Measurements from ENCODE around the gene BGN. TPM values are rescaled to one million over a fixed set of nuclear protein-coding genes. Genes with fewer than 3 reads are reported as not detected.

Gene BGN
- total RNA-seq, 1 donor from 2014 or later: 6.0 TPM

DNA sequence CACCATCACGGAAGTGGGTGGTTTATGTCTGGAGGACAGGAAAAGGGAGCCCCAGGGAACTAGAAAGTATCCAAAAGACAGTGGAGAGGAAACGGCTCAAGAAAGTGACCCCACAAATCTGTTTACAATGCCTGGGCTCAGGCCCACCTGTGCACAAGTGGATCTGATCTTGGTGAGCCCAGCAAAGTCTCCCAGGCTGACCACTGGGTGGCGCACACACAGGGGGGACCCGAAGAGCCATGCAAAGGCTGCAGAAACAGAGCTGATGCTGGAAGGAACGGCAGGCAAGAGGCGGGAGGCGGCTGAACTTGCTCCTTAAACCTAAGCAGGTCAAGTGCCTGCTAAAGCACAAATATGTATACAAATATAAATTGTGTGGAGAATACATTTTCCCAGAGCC lies 34.0 kb upstream of the BGN start:
- DNase-seq (ENCODE audit: low read depth): no peak

DNA sequence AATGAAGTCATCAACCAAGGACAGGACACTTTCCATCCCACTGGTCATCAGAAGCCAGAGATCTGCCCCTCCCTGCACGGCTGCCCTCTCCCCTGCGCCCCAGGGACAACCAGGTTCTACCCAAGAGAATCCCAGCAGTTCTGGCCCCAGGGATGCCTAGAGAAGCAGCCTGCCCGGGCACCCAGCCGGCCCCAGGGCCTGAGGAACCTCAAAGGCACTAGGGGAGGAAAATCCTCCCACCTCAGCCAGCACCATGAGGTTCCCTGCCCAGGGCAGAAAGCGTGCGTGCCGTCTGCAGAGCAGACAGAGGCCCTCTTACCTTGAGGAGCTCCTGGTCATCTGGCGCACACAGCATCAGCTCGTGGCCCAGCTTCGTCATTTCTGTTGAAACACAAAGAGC lies 32.5 kb upstream of the BGN start:
- no peak for DNase-seq (ENCODE audit: low read depth)

DNA sequence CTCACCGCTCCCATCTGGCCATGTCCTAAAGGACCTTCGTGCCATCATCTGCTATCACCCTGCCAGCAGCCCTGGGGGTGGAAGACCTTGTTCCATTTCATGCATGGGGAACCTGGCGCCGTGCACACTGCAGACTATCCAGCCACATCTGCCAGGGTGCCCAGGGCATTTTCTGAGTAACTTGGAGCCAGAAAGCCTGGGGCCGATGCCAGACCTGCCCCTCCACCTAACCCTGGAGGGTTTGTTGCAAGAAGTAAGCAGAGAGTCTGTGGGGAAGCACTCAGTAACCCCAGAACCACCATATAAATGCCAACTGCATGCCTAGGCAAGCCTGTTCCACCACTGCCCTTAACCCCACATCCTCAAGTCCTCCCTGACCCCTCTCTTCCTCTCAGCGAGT lies 31.7 kb upstream of the BGN start:
- DNase-seq (ENCODE audit: low read depth): peak; percentile 11

DNA sequence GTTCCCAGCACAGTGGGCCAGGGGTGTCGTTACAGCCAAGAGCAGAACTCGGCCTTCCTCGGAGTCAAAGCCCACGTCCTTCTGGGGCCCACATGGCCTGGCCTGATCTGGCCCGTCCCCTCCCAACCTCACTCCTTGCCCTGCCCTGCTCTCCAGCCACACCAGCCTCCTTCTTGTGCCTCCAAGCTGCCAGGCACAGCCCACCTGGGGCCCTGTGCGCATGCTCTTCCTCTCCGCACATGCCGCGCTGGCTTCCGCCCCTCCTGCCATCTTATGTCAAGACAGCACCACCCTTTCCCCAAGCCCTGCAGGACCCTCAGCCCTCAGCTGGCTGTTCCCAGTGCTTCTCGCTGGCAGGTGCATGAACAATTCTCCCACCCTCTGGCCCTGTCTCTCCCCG lies 31.2 kb upstream of the BGN start:
- no peak for DNase-seq (ENCODE audit: low read depth)

DNA sequence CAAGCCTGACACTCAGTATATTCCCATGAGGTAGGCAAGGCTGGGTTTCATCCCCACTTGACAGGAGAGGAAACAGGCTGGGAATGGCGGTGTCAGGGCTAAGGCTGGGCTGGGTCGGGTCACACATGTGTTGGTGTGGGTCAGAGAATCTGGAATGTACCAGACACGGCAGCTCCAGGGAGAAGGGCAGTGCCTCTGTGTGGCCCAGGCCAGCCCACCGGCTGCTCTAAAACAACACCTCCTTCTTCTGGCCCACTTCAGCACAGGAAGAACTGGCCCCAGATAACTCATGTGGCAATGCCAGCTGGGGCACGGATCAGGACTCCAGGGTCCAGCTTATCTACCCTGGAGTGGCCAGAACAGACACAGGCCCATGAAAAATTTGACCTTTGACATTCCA lies 30.7 kb upstream of the BGN start:
- no peak for DNase-seq (ENCODE audit: low read depth)

DNA sequence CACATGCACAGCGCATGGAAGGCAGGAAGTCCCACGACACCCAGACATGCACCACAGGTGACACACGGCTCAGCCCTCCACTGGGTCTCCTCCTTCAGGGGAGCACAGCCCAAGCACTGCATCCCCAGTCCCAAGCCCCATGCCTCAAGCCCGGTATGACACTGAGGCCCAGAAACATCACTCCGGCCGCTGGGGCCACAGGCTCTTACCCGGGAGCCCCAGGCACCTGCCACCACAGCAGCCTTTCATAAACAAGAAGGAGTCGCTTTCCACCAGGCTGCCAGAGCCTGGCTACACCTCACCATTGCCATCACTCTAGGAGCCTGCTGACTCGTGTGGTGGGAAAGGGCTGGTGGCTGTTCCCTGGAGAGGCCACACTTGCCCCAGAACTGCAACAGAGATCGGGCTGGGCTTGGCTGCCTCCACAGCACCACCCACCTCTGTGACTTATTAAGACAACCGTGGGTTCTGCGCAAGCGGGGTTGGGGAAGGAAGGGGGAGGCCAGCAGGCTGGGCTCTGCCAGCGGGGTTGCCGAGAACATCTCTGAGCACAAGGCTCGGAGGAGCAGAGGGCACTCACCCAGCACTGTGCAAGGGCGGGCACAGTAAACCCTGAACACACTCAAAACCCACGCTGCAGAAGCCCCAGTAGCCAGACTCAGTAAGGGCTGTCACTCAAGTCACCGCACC lies 28.9 kb upstream of the BGN start:
- DNase-seq (ENCODE audit: low read depth): no peak

DNA sequence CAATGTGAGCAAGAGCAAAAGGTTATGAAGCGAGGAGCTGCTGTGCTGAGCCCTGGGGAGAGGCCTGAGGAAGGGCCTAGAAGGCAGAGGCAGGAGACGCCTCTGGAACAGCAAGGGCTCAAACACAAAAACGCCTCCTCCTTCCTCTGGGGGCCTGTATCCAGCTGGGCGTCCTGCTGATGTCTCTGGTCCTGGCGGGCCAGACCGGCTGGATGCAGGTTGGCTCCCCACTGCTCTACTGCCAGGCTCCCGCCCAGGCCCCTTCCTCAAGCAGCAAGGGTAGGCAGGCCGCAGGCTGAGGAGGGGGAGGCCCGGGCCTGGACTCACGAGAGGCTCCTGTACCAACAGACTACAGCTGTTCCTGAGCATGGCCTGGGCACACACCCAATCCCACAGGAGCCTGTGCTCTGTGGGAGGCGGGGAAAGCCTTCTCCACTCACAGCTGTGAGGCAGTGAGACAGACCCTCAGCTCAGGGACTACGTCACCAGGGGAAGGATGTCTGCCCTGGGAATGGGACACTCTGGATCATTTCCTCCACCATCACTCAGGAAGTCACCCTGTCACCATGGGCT lies 26.7 kb upstream of the BGN start:
- no peak for DNase-seq (ENCODE audit: low read depth)

DNA sequence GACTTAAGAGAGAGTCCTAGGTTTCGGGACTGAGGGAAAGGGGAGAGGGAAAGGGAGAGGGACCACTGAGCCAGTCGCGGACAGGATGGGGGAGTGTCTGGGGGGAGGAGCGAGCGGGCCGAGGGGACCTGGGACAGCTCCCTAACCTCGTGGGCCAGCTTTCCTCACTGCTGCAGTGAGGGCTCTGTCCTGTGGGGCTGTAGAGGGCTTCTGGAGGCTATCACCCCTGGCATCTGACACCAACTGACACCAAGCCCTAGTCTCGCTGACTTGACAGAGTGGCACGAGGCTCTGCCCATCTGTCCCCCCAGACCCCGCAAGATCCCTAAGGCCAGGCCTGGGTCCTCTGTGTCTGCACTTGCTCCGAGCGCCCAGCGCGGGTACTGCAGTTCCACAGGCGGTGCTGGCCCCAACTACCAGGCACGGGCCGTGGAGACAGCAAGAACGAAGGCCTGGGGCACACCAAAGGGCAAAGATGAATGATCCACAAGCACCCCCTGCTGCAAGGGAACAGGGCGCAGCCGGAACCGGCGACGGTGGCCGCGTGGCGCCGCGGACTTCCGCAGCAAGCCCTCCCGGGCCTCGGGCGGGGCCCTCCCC lies 24.9 kb upstream of the BGN start:
- DNase-seq (ENCODE audit: low read depth): no peak

DNA sequence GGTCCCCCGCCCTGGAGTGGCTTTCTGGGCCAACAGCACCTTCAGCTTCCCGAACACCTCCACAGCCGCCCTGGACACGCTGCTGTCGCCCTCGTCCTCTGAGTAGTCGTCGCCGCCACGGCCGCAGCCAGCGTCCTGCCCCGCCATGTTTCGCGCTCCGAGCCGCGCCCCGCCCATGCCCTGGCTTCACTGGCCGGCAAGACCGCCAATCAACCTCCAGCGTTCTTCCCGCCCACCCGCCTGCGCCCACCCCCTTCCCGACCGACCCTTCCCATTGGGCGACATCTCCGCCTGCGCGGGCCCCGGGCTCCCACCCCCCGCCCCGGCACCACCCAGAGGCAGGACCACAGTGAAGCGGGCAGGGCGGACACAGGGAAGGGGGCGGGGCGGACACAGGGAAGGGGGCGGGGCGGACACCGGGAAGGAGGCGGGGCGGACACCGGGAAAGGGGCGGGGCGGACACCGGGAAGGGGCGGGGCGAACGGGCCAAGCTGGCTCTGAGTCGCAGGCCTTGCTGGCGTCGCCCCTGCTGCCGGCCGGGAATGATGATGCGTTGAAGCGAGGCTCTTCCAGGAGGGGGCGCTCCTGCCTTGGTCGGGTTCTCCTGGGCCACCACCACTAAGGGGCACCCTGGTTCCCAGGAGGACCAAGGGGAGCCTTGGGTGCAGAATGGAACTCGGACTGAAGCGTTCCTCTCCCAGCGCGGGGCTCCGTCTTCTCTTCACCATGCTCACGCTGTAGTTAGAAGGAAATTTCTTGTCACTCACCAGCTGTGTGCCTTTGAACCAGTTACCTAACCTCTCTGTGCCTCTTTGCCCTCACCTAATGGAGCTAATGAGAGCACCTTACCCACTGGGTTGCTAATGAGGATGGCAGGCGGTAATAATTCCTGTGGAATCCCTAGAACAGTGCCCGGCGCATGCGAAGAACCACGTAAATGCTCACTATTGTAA lies 24.1 kb upstream of the BGN start, which contains the start of gene HAUS7:
Gene HAUS7 (minus strand): TSS at position 166 of the 953 bp plus-strand sequence. CDS start 19 bp downstream, at position 147.
- DNase-seq (ENCODE audit: low read depth): peak; percentile 63

DNA sequence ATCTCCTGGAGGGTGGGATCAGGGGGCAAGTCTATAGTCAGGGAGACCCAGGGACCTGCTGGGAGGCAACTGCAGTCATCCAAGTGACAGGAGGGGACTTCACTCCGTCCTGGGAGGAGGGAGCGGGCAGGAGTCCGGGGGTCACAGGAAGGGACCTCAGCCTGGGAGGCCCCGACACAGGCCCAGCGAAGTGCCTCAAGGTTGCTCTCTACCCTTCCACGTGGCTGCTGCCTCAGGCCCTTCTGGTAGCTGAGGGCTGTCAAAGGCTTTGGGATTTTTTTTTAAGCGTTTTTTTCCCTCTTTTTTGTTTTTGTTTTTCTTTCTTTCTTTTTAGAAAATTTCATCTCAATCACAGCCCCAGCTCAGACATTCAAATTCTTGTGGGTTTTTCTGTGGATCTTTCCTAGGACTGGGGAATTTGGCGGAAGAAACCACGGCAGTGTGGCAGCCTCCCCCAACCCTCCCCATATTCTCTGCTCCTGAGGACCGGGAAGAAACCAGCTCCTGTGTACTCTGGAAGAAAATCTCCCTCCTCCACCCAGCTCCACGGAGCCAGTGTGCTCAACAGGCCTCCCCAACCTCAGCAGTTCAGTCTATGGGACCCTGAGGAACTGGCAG lies 23.0 kb upstream of the BGN start:
- DNase-seq (ENCODE audit: low read depth): no peak

DNA sequence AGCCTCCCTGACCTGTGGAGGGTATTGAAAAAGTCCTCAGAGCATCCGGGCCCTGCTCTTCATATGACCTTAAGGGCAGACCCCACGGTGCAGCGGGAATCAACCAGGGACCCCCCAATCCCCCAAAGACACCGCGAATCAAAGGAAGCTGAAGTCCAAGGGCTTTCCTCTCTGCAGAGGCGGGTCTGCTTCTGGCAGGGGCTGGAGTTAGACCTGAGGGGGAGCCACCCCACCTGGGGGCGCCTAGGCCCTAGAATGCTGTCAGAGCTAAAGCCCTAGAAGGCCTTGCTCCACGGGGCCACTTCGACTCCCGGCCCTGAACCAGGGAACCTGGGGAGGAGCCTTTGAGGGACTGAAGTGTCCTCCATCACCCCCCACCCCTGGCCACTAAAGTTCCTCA lies 21.7 kb upstream of the BGN start:
- no peak for DNase-seq (ENCODE audit: low read depth)

DNA sequence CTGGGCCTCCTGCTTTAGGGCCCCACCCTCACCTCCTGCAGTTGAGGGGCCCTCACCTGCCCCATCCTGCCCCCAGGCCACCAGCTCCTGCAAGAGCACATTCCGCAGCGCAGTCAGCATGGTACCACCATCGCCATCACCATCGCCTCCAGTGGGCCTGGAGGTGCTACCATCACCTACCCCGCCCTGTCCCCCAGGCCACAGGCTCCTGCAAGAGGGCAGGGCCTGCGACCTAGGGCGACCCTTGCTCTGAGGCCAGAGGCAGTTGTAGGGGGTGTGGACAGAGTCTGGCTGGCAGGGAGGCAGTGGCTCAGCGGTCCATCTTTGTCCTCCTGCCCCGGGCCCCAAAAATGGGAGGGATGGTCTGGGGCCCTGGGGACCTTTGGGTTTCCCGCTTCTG lies 20.5 kb upstream of the BGN start:
- DNase-seq (ENCODE audit: low read depth): no peak

DNA sequence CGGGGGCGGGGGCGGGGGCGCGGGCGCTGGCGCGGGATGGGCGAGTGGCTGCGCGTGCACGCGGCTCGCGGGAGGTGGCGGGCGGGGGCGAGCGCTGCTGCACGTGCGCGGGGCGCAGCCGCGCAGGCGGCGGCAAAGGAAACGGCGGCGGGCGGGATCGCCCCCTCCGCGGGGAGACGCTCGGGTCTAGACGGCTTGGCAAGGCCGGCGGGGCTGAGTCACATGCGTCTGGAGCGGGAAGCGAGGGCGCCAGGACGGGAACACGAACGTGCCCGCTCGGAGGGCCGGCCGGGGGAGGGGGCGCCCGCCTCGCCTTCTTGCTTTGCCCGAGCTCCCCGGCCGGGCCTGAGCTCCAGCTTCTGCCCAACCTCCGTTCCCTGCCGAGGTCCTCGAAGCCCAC lies 20.1 kb upstream of the BGN start:
- no peak for DNase-seq (ENCODE audit: low read depth)

DNA sequence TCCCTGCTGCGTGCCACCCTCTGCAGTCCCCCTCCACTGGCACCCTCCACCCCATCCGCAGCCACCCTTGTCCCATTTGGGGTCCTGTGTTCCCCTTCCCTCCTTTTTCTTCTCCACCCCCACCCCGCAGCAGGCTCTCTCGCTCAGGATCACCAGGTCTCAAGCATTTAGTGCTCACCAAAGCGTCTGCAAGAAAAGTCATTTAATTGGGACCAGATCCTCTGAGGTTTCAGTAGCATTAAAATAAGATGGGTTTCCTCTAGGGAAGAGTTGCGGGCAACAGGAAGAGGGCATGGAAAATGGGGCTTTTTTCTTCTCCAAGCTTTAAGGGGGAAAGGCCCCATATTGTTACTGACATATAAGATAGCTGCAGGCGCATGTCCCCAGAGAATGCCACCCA lies 19.5 kb upstream of the BGN start:
- DNase-seq (ENCODE audit: low read depth): no peak

DNA sequence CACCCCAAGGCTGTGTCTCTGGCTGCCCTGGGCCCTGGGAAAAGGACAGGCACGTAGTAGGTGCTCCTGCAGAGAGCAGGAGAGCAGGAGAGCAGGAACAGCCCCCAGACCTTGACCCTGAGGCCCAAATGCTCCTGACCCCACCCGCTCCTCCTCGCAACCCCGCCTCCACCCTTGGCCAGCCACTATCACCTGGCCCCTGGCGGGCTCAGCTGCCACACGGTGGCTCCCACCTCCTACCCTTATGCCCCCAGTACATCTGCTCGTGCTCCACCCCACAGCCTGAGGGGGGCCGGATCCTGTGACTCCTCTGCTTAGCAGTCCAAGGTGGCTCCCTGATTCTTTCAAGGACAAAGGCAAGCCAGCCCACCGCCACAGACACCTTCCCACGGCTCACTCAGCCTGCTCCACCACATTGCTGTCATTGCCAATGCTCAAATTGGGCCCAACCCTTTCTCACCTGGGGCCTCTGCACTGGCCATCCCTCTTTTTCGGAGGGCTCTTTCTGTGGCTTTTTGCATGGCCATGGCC lies 19.0 kb upstream of the BGN start:
- DNase-seq (ENCODE audit: low read depth): no peak

DNA sequence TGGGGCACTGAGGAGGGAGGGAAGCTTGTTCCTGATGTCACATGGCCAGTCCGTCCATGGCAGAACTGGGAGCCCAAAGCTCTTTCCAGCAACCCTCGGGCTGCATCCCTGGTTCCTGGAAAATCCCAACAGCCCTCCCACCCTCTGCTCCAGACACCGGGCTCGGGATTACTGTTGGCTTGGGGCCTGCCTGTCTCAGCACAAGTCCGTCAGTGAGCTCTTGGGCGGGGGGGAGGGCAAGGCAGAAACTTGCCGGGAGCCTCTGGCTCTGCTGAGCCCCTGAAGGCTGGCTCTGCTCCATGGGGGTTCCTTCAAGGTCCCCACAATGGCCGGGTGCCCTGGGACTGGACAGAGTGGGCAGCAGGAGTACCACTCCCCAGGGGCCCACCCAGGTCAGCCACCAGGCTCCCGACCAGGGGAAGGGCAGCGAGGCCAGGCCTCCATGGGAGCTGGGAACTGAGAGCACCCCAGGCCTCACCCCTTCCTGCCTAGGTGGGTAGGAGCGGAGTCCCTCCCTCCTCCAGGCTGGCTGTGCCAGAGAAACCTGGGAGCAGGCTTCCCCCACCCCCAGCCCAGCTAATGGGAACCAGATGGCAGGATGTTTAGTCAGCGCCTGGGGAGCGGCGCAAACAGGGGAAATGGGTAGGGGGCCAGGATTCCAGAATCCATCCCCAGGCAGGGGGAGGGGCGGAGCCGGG lies 18.0 kb upstream of the BGN start:
- no peak for DNase-seq (ENCODE audit: low read depth)

DNA sequence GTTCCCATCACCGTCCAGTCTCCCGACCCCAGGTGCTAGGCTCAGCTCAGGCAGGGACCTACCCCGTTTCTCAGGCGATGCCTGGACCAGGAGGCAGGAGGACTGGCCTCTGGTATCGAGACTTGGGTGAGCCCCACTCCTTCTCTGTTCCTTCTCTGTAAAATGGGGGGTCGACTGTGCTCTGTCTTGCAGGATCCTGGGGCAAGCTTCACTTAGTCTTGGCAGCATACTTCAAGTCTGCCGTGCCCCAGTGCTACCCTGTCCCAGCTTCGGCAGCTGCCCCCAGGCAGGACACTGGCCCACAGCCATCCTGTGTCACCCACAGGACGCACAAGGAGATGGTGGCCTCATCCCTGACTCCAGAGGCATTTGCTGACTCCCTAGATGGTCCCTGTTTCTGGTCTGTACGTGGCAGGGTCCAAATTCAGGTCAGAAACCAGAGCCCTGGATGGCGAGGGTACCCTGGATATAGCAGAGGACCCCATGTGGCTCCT lies 17.4 kb upstream of the BGN start:
- DNase-seq (ENCODE audit: low read depth): no peak

DNA sequence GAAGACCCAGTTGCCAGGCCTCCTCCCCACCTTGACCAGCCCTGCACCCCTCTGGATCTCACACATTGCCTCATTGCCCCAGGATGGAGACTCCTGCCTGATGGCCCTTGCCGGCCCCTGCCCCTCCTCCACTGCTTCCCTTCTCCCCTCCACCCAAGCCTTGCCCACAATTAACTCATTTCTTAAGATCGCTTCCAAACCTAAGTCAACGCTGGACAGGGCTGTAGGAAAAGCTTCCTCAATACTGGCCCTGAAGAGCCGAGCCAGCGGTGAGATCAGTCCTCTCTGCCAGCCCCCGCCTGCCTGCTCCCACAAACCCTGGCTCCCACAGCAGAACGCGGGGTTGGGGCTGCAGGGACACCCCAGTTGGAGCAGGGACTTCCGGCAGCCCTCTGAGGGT lies 16.9 kb upstream of the BGN start:
- no peak for DNase-seq (ENCODE audit: low read depth)

DNA sequence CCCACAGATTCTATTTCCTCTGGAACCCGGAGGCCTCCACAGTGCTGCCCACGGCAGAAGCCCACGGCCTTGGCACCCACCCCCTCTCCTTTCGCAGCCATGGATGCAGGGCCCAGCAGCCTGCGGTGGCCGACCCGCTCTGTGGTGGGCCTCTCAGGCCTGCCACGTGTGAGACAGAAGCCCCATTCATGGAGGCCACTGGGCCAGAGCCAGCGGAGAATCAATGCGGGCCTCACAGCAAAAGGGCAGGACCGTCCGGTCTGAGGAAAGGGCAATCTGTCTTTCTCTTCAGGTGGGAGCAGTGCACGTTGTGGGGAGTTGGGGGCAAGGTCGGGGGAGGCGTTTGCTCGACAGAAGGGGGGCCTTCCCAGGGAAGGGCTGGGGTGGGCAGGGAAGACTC lies 16.0 kb upstream of the BGN start:
- DNase-seq (ENCODE audit: low read depth): no peak

DNA sequence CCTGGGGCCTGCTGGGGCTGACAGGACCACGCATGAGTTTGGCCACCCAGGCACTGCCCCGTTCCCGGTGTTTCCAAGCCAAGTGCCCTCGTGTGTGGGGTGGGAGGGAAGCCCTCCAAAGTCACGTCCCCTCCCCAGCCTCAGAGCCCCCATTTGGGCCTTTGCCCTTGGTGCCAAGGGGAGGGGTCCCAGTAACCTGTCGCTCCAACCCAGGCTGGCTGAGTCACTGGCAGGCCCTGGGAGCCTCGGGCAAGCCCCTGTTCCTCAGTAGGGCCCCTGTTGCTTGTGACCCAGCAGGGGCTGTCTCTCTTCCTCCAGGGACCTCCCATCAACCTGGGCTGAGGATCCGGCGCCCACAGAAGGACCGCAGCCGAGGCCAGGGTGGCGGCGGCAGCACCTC lies 13.7 kb upstream of the BGN start:
- no peak for DNase-seq (ENCODE audit: low read depth)

Data from renal cortical epithelial cell (primary cell).